A549 (cell line): ENCODE measurements around the gene HOXD12.

ENCODE experiments used
- EP300 ChIP-seq, 2 experiments: fragments of >200 bp; sonication (Bioruptor Twin); formaldehyde crosslinking; IDR thresholded peaks; 2 replicates in 1 of 2; 3 replicates in 1 of 2; pipeline ENCODE4 v1.6.1; 2016 to 2017
- HOXB5 ChIP-seq: fragments of 250-450 bp; sonication (Bioruptor Pico); IDR thresholded peaks from 2 replicates; pipeline ENCODE4 v1.5.0; 2020; ENCODE audit warnings: mild to moderate bottlenecking, moderate library complexity
- MAFK ChIP-seq: fragments of 450-650 bp; IDR thresholded peaks from 2 replicates; pipeline ENCODE4 v1.6.1; 2014; ENCODE audit not compliant: partially characterized antibody
- NFE2L2 ChIP-seq: fragments of 150-350 bp; conservative IDR thresholded peaks from 2 replicates; pipeline ENCODE4 v1.6.1; 2014; ENCODE audit warnings: low read length
- RAD21 ChIP-seq, 2 experiments: fragments of >200 bp in 1 of 2; sonication (Bioruptor Twin) in 1 of 2; formaldehyde crosslinking in 1 of 2; IDR thresholded peaks in 1 of 2; conservative IDR thresholded peaks in 1 of 2; 2 replicates in 1 of 2; 3 replicates in 1 of 2; pipeline ENCODE4 v1.6.1; 2012 to 2018; ENCODE audit warnings: inconsistent platforms in 1 of 2
- TP53 ChIP-seq: fragments of 250-450 bp; sonication (Bioruptor Pico); IDR thresholded peaks from 2 replicates; pipeline ENCODE4 v1.5.0; 2021; ENCODE audit warnings: mild to moderate bottlenecking, moderate library complexity
- TF ChIP-seq, protein P1 (sequence below): fragments of 200-600 bp; sonication (generic); IDR thresholded peaks from 2 replicates; pipeline ENCODE4 v1.6.1; 2016; ENCODE audit warnings: antibody characterized with exemption, mild to moderate bottlenecking, moderate library complexity
- TF ChIP-seq, protein P2 (sequence below): IDR thresholded peaks from 2 replicates; pipeline ENCODE4 v1.6.1; 2012
- TF ChIP-seq, protein P3 (sequence below): fragments of >200 bp; sonication (Bioruptor Twin); formaldehyde crosslinking; IDR thresholded peaks from 3 replicates; pipeline ENCODE4 v1.5.1; 2016
- TF ChIP-seq, protein P4 (sequence below): fragments of 150-350 bp; IDR thresholded peaks from 2 replicates; pipeline ENCODE4 v1.6.1; 2014; ENCODE audit warnings: low read depth, mild to moderate bottlenecking, low read length
- TF ChIP-seq, protein P5 (sequence below): IDR thresholded peaks from 2 replicates; pipeline ENCODE4 v1.6.1; 2012; ENCODE audit warnings: low read depth, borderline replicate concordance

DNA sequence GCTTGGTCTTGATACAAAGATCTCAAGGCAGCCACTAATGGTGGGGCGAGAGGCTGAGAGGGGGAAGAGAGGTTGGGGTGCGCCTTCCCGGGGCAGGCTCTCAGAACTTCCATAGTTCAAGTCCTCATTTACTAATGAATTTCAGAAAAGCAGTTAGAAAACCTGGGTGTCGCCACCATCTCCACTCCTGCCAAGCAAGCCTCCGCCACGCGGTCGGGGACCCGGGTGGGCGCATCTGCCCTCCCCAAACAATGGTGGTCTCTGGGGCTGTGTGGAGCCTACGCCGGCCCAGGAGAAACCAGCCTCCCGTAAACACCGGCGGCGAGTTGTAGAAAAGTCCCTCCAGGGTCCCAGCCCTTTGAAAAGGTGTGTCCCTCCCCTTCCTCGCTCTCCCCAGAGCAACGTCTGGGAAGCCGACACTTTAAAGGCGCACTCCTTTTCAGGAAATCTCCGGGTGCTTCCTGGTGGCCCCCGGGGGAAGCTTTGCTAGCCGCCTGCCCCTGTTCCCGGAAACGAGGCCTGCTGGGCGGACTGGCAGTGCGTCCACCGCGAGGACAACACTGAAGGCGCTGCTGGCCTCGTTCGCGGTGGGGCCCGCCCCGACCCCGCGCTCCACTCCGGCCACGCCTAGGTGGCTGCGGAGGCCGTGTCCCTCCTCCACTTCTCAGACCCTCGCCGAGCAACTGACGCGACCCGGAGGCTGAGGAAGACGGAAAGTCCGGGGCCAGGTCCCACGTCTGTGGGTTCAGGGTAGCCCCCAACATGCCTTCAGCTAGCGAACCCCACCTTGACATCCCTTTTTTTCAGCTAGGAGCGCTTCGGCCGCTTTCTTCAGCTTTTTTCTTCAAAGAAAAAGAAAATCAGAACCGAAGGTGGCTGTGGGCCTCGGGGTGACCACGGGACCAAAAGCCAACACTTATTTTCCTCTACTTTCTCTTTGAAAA is 32.7 kb upstream of the HOXD12 start:
- TF ChIP-seq, protein P1, sequence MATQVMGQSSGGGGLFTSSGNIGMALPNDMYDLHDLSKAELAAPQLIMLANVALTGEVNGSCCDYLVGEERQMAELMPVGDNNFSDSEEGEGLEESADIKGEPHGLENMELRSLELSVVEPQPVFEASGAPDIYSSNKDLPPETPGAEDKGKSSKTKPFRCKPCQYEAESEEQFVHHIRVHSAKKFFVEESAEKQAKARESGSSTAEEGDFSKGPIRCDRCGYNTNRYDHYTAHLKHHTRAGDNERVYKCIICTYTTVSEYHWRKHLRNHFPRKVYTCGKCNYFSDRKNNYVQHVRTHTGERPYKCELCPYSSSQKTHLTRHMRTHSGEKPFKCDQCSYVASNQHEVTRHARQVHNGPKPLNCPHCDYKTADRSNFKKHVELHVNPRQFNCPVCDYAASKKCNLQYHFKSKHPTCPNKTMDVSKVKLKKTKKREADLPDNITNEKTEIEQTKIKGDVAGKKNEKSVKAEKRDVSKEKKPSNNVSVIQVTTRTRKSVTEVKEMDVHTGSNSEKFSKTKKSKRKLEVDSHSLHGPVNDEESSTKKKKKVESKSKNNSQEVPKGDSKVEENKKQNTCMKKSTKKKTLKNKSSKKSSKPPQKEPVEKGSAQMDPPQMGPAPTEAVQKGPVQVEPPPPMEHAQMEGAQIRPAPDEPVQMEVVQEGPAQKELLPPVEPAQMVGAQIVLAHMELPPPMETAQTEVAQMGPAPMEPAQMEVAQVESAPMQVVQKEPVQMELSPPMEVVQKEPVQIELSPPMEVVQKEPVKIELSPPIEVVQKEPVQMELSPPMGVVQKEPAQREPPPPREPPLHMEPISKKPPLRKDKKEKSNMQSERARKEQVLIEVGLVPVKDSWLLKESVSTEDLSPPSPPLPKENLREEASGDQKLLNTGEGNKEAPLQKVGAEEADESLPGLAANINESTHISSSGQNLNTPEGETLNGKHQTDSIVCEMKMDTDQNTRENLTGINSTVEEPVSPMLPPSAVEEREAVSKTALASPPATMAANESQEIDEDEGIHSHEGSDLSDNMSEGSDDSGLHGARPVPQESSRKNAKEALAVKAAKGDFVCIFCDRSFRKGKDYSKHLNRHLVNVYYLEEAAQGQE, result no peak
- TF ChIP-seq, protein P2, sequence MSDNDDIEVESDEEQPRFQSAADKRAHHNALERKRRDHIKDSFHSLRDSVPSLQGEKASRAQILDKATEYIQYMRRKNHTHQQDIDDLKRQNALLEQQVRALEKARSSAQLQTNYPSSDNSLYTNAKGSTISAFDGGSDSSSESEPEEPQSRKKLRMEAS, result no peak
- TF ChIP-seq, protein P3, sequence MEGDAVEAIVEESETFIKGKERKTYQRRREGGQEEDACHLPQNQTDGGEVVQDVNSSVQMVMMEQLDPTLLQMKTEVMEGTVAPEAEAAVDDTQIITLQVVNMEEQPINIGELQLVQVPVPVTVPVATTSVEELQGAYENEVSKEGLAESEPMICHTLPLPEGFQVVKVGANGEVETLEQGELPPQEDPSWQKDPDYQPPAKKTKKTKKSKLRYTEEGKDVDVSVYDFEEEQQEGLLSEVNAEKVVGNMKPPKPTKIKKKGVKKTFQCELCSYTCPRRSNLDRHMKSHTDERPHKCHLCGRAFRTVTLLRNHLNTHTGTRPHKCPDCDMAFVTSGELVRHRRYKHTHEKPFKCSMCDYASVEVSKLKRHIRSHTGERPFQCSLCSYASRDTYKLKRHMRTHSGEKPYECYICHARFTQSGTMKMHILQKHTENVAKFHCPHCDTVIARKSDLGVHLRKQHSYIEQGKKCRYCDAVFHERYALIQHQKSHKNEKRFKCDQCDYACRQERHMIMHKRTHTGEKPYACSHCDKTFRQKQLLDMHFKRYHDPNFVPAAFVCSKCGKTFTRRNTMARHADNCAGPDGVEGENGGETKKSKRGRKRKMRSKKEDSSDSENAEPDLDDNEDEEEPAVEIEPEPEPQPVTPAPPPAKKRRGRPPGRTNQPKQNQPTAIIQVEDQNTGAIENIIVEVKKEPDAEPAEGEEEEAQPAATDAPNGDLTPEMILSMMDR, result no peak
- TF ChIP-seq, protein P4, sequence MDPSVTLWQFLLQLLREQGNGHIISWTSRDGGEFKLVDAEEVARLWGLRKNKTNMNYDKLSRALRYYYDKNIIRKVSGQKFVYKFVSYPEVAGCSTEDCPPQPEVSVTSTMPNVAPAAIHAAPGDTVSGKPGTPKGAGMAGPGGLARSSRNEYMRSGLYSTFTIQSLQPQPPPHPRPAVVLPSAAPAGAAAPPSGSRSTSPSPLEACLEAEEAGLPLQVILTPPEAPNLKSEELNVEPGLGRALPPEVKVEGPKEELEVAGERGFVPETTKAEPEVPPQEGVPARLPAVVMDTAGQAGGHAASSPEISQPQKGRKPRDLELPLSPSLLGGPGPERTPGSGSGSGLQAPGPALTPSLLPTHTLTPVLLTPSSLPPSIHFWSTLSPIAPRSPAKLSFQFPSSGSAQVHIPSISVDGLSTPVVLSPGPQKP, result no peak
- no peak for TF ChIP-seq MAFK
- no peak for TF ChIP-seq EP300 (IDR thresholded peaks at IDR 0.05)
- no peak for TF ChIP-seq RAD21 (conservative IDR thresholded peaks at IDR 0.05 in 1 of 2, IDR thresholded peaks at IDR 0.05 in 1 of 2)
- TF ChIP-seq NFE2L2, result no peak
- no peak for TF ChIP-seq TP53 (CRISPR knock-in tag)
- TF ChIP-seq, protein P5, sequence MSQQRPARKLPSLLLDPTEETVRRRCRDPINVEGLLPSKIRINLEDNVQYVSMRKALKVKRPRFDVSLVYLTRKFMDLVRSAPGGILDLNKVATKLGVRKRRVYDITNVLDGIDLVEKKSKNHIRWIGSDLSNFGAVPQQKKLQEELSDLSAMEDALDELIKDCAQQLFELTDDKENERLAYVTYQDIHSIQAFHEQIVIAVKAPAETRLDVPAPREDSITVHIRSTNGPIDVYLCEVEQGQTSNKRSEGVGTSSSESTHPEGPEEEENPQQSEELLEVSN, result no peak
- TF ChIP-seq HOXB5 (CRISPR knock-in tag), result no peak
